Stimulated activated CD4-positive, alpha-beta T cell treated with anti-CD3 and anti-CD28 coated beads, Interleukin-12 subunit alpha, Interleukin-12 subunit beta, amount 100 ng/mL, for 4 hours (primary cell): Measurements from ENCODE around the gene VPS50.
"Not testable (repeated sequence)": the region's sequence is repeated elsewhere in the genome, so short reads cannot be mapped to it uniquely, and the experiment has no call there.

Experiments used
- DNase-seq: peaks from one replicate; pipeline ENCODE4 v3.0.0-alpha.2; 2020

Gene VPS50

GRCh38 chr7:93239824-93240223 is 7.7 kb downstream of the VPS50 start:
- no peak for DNase-seq

- DNase-seq, result no peak
Measured at GRCh38 chr7:93242106-93242505, 9.9 kb downstream of the VPS50 start.

DNA sequence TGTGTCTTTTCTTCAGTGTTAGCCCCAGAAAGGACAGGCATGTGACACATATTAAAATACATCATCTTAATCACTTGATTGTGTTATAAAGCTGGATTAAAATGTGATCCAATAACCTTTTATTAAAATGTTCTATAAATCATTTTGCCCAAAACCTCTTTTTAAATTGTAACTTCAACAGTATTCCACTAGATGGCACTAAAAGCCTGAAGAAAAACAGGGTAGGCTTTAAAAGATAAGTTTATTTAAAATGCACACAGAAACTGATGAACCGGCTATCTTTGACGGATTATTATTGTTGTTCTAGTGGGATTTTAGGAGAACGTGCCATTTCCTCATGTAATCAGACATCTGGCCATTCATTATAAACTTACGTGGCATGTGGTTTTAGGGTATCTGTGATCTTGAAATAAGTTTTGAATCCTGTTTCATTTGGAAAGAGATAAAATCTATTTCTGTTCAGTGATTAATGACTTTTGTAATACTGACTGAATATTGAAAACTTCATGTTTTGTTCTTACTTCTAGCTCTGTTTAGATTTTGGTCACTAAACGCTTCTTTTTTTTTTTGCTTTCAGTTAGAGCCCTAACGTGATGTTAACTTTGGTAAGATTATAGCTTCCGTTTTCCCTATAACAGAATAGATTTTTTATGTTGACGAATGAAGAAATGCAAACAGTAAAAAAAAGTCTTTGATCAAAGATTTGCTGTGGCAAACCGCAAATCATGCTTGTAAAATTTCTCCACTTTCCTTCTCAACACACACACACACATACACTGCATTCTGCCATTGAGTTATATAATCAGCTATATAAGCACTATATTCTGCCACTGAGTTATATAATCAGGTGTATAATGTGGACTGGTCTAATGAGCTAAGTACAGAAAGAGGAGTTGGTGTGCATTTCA is 13.6 kb downstream of the VPS50 start:
- no peak for DNase-seq

- no peak for DNase-seq
Measured at GRCh38 chr7:93249491-93250148, 17.5 kb downstream of the VPS50 start.

GRCh38 chr7:93258661-93259060 is 26.5 kb downstream of the VPS50 start:
- DNase-seq, result no peak

- no peak for DNase-seq
Measured at GRCh38 chr7:93262535-93262934, 30.4 kb downstream of the VPS50 start.

DNA sequence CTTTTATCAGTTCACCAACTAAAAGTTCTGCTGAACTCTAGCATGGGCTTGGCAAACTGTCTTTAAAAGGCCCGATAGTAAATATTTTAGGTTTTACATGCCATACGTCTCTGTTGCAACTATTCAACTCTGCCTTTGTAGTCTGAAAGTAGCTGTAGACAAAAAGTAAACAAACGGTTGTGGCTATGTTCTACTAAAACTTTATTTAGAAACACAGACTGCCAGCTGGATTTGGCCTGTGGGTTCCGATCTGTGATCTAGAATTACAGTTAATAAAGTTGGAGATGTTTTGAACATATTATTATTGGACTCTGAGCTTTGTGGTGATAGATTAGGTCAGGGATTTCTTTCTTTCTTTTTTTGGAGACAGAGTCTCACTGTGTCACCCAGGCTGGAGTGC is 33.1 kb downstream of the VPS50 start:
- no peak for DNase-seq

DNA sequence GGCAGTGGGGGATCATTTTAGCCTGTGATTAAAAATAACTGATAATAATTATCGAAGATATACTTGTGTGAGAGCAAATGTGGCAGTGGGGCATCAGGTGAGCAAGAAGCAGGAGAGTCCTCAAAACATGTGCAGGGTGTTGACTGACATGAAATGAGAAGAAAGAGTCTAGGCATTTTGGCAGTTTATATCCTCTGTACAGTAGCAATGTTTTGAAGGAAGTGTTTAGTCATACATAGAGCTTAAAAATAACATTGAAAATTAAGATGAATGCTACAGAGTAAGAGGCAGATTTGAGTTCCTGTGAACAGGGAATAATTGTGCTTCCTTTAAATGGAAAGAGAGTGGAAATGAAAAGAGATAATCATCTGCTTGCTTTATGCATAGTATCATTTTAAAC is 47.4 kb downstream of the VPS50 start:
- DNase-seq, result no peak

GRCh38 chr7:93284908-93285307 is 52.7 kb downstream of the VPS50 start:
- no peak for DNase-seq

GRCh38 chr7:93293229-93293628 is 61.1 kb downstream of the VPS50 start:
- no peak for DNase-seq

DNA sequence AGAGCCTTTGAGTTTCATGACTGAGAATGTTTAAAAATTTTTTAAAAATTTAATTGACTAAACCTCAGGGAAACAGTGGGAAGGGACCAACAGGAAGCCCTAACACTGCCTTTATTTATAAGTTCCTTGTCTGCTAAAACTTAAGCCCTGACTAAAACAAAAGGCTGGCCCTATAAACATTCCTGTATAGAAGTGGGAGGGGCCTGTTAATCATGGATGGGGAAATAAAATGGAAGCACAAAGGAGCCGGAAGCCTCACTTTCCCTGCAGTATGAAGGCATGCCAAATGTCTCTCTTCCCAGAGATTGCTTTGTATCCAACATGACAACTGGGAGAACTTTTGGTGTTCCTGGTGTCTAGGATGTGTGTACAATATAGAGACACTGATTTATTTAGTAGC is 66.0 kb downstream of the VPS50 start:
- no peak for DNase-seq

DNA sequence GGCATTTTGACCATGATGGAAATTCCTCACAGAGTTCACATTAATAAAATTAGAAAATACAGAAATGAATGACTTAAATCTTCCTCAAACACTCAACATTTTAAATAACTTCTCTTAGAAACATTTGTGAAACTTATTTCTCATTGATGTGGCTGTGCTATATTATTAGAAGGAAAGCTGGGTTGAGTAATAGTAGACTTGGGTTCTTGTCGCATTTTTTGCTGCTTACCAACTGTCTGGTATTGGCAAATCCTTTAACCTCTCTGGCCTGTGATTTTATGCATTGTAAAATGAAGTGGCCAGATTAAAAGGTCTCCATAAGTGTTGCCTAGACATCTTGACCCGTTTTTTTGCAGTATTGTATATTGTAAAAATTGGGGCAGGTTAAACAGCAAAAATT is 66.5 kb downstream of the VPS50 start:
- no peak for DNase-seq

- DNase-seq, result no peak
Measured at GRCh38 chr7:93301736-93302135, 69.6 kb downstream of the VPS50 start.

DNA sequence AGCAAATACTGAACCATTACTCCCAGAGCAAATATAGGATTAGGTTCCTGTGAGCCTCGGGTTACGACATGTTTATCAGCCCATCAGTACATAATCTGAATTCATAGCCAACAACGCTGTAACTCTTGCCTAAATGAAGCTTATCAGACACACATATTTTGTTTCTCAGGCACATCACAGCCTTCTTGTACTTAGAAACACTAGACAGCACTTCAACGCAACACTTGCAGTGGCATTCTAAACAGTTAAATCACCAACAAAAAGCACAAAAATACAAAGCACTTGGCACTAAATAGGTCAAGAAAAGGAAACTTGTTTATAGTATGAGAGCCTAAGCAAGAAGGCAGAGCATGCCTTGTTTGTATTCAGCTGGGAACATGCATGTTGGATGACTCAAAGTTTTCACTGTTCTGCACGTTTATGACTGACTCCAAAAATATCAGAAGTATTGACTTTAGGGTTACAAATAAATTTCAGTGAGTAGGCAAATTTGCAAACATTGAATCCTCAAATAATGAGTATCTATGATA is 75.0 kb downstream of the VPS50 start:
- DNase-seq, result no peak

- DNase-seq, result no peak
Measured at GRCh38 chr7:93307943-93308342, 75.8 kb downstream of the VPS50 start.

DNA sequence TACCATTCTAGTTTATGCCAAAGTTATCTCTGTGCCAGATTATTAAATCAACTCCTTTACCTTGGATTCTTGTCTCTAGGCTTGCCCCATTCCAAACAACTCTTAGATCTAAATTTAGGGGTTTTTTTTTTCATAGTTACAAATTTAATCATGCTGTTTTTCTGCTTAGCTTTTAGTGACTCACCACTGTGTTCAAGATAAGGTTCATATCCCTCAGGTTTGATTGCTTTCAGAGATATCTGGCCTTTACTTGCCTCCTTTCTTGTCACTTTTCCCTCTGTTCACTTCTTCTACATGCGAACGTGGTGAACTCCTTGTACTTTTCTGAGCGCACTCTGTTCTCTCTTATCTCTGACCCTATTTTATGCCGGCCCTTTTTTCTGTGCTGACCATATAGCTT is 78.2 kb downstream of the VPS50 start:
- DNase-seq, result no peak

DNA sequence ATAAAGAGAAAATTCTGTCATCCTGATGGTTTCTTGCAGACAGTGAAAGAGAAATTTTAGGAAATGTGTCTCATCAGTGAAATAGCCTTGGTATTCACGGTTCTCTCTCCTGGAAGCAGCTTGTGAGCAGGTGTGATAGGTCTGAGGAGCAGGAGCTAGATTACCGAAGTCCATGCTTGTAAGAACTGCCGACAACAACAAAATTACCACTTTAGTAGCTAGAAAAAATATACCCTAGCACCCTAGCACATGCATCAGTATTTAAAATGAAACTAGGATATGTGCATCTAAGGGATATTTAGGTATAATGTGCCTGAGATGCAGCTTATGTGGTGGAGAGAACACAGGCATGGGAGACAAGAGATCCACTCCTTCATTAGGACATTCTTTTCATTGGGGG is 82.3 kb downstream of the VPS50 start:
- DNase-seq, result no peak

DNA sequence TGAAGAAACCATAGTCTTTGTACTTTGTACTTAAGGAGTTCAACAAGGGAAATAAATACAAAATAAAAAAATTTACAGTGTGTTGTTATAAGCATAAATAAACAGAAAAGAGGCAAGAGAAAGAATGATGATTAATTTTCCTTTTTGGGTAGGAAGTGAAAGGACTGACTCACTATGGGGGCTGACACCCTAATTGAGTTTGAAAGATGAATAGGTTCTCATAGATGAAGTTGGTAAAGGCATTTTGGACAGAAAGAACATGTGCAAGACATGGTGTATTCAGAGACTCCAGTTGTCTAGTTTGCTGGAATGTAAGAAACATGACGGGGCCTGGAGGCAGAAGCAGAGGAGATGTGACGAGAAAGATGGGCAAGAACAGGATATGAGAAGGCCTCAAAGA is 83.7 kb downstream of the VPS50 start:
- DNase-seq, result no peak

GRCh38 chr7:93316730-93317129 is 84.6 kb downstream of the VPS50 start:
- no peak for DNase-seq

DNA sequence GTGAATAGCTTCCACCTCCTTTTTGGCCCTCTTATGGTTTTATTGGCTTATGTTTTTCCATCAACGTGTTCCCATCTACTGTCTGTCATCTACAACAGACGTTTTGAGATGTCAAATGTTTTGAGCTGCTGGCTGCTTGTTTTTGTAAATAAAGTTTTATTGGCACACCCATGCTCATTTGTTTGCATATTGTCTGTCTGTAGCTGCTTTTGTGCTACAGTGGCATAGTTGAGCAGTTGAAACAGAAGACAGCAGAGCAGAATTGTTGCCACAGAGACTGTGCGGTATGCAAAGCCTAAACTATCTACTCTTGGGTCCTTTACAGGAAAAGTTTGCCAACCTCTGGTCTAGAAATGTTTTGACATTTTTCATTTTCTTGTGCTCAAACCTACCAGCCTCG is 88.7 kb downstream of the VPS50 start:
- no peak for DNase-seq

- not testable (repeated sequence) for DNase-seq
Measured at GRCh38 chr7:93326291-93326690, 94.1 kb downstream of the VPS50 start.

GRCh38 chr7:93327006-93327633 is 95.0 kb downstream of the VPS50 start:
- no peak for DNase-seq

DNA sequence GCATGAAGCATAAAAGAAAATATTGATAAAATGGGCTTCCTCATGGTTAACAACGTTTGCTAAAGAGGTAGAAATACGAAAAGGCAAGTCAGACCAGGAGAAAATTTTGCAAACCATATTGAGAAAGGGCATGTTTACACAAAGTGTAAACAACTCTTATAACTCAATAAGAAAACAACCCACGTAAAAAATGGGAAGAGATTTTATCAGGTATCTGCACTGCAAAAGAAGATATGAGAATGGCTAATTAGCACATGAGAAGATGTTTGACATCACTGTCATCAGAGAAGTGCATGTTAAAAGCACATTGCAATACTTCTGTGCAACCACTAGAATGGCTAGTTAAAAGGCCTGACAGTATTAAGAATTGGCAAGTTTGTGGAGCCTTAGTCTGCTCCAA is 99.5 kb downstream of the VPS50 start:
- no peak for DNase-seq

GRCh38 chr7:93332172-93332571 is 100.0 kb downstream of the VPS50 start:
- no peak for DNase-seq
